K562 (cell line): ENCODE results near the gene KPTN. TPM values are rescaled to one million over a fixed set of nuclear protein-coding genes. Genes with fewer than 3 reads are reported as not detected.
A peak's percentile ranks its signal among the peaks of the same experiment; 100 is the strongest.

Source experiments
- CBX8 ChIP-seq: fragments of 200-600 bp; sonication (generic); IDR thresholded peaks from 2 replicates; pipeline ENCODE4 v1.6.1; 2012; ENCODE audit warnings: borderline replicate concordance, mixed run types, low read depth, mild to moderate bottlenecking, moderate library complexity, mixed read lengths, low read length, control low read depth, inconsistent platforms; ENCODE audit not compliant: poor library complexity, severe bottlenecking; ENCODE audit errors: extremely low read depth
- DMBX1 ChIP-seq: fragments of 250-450 bp; sonication (Bioruptor Pico); IDR thresholded peaks from 2 replicates; pipeline ENCODE4 v1.8.0; 2022; ENCODE audit warnings: inconsistent platforms, mild to moderate bottlenecking, moderate library complexity, borderline replicate concordance
- FOXA3 ChIP-seq, 2 experiments: fragments of 450-650 bp in 1 of 2; sonication (generic) in 1 of 2; formaldehyde crosslinking; IDR thresholded peaks in 1 of 2; conservative IDR thresholded peaks in 1 of 2; 2 replicates each; pipeline versions ENCODE4 v1.4.0 to v1.8.0; 2020 to 2022; ENCODE audit warnings: mild to moderate bottlenecking in 2 of 2, missing genetic modification reagents in 1 of 2
- MYC ChIP-seq, 2 experiments: fragments of 250-450 bp in 1 of 2; sonication (Bioruptor Pico) in 1 of 2; IDR thresholded peaks; 2 replicates each; pipeline versions ENCODE4 v1.5.1 to v1.6.1; 2012 to 2021; ENCODE audit warnings: low read depth in 2 of 2, borderline replicate concordance in 1 of 2, improper control_type of control experiment in 1 of 2, low read length in 1 of 2, mild to moderate bottlenecking in 1 of 2, moderate library complexity in 1 of 2
- PRMT5 ChIP-seq: sonication (generic); formaldehyde crosslinking; IDR thresholded peaks from 2 replicates; pipeline ENCODE4 v1.5.0; 2020; ENCODE audit warnings: missing genetic modification reagents
- TEAD4 ChIP-seq, 2 experiments: sonication (generic) in 1 of 2; formaldehyde crosslinking in 1 of 2; IDR thresholded peaks; 2 replicates each; pipeline versions ENCODE4 v1.6.1 to v1.8.0; 2012 to 2022; ENCODE audit warnings: borderline replicate concordance in 1 of 2, inconsistent platforms in 1 of 2, low read length in 1 of 2, mild to moderate bottlenecking in 1 of 2, missing genetic modification reagents in 1 of 2
- ZNF224 ChIP-seq: sonication (generic); formaldehyde crosslinking; IDR thresholded peaks from 2 replicates; pipeline ENCODE4 v1.8.0; 2022; ENCODE audit warnings: mild to moderate bottlenecking, missing genetic modification reagents
- ZNF699 ChIP-seq: fragments of 250-450 bp; sonication (Bioruptor Pico); IDR thresholded peaks from 2 replicates; pipeline ENCODE4 v1.8.0; 2021; ENCODE audit warnings: mild to moderate bottlenecking, moderate library complexity; ENCODE audit not compliant: insufficient replicate concordance
- ZNF764 ChIP-seq: fragments of 250-450 bp; sonication (Bioruptor Pico); IDR thresholded peaks from 2 replicates; pipeline ENCODE4 v1.4.0; 2020; ENCODE audit warnings: low read depth, mild to moderate bottlenecking, moderate library complexity
- polyA plus RNA-seq, 8 experiments: library from polyadenylated mRNA; depleted of rRNA in 4 of 8; stranded (reverse) in 5 of 8; unstranded in 3 of 8; fragments of >200 nt; fragmentation: Nextera tagmentation in 2 of 8; fragmentation: Illumina TruSeq in 1 of 8; extraction: Ambion mirVana in 2 of 8; extraction: Trizol in 1 of 8; gene quantifications; 2 replicates each; pipeline versions ENCODE4 v1.2.1 to v1.2.3, GENCODE V29; 2011 to 2014; ENCODE audit warnings: inconsistent platforms in 1 of 8, missing spikeins in 1 of 8
- total RNA-seq, 7 experiments: library from RNA; depleted of rRNA in 6 of 7; stranded (reverse); fragments of >200 nt in 6 of 7; fragmentation: Illumina TruSeq in 2 of 7; extraction: Trizol in 2 of 7; gene quantifications; 2 replicates each; pipeline versions ENCODE4 v1.2.1 to v1.2.3, GENCODE V29; 2011 to 2021; ENCODE audit warnings: low replicate concordance in 1 of 7
- TF ChIP-seq, protein P1 (sequence below): fragments of 450-650 bp; conservative IDR thresholded peaks from 2 replicates; pipeline ENCODE4 v1.6.1; 2016; ENCODE audit warnings: missing genetic modification characterization, low read depth, mild to moderate bottlenecking, control low read depth, missing compliant biosample characterization
- TF ChIP-seq, protein P2 (sequence below): fragments of 450-650 bp; IDR thresholded peaks from 2 replicates; pipeline ENCODE4 v1.6.1; 2018; ENCODE audit not compliant: partially characterized antibody
- TF ChIP-seq, protein P3 (sequence below): fragments of 450-650 bp; formaldehyde crosslinking; IDR thresholded peaks from 2 replicates; pipeline ENCODE4 v1.4.0; 2020; ENCODE audit warnings: mild to moderate bottlenecking, moderate library complexity
- TF ChIP-seq, protein P4 (sequence below): fragments of 250-450 bp; sonication (Bioruptor Pico); IDR thresholded peaks from 2 replicates; pipeline ENCODE4 v1.8.0; 2022; ENCODE audit warnings: inconsistent platforms
- TF ChIP-seq, protein P5 (sequence below): fragments of 200-800 bp; sonication (Bioruptor generic); IDR thresholded peaks from 2 replicates; pipeline ENCODE4 v1.6.1; 2017; ENCODE audit warnings: missing genetic modification characterization, missing compliant biosample characterization

The KPTN gene
- total and polyA plus RNA-seq, 9 of the 15 experiments (the other 6 are each of a cell fraction or from before 2014, with no cell fraction given), result 0.56 to 18.2 (median 8.5) TPM

DNA sequence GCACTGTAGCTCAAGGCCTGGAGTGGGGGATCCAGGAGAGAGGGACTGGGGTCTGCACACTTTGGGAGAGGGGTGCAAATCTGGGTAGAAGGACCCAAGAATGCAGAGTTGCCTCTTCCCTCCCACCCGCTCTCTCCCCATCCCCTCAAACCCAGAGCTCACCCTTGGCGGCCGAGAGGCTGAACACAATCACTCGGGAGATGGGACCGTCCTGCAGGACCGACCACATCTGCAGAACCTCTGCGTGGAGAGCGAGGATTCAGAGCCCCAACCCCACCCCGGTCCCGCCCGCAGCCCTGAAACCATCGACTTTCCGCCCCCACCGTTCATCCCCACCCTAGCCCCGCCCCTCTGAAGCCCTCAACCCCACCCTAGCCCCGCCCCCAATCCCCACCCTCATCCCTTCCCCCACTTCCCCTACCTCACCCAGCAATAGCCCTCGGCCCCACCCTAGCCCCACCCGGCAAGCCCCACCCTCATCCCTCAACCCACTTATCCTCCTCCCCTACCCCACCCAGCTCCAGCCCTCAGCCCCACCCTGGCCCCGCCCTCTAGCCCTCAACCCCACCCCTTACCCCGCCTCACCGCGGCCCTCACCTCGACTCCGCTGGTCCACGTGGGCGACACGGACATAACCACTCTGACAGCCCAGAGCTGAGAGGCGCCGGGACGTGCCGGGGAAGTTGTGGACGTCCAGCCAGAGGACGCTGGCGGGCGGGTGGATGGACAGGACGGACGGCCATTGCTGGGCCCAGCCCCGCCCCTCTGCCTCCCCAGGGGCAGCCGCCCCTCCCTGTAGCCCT, 4.1 kb downstream of the KPTN start (continued):
- TF ChIP-seq DMBX1 (CRISPR knock-in tag), result no peak
- TF ChIP-seq, protein P1, sequence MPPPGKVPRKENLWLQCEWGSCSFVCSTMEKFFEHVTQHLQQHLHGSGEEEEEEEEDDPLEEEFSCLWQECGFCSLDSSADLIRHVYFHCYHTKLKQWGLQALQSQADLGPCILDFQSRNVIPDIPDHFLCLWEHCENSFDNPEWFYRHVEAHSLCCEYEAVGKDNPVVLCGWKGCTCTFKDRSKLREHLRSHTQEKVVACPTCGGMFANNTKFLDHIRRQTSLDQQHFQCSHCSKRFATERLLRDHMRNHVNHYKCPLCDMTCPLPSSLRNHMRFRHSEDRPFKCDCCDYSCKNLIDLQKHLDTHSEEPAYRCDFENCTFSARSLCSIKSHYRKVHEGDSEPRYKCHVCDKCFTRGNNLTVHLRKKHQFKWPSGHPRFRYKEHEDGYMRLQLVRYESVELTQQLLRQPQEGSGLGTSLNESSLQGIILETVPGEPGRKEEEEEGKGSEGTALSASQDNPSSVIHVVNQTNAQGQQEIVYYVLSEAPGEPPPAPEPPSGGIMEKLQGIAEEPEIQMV (tag), result no peak
- TF ChIP-seq TEAD4 (IDR thresholded peaks at IDR 0.05; ENCODE audit: low read length), result no peak
- TF ChIP-seq TEAD4 (CRISPR knock-in tag; IDR thresholded peaks at IDR 0.05; ENCODE audit: borderline replicate concordance), result no peak
- TF ChIP-seq, protein P2, sequence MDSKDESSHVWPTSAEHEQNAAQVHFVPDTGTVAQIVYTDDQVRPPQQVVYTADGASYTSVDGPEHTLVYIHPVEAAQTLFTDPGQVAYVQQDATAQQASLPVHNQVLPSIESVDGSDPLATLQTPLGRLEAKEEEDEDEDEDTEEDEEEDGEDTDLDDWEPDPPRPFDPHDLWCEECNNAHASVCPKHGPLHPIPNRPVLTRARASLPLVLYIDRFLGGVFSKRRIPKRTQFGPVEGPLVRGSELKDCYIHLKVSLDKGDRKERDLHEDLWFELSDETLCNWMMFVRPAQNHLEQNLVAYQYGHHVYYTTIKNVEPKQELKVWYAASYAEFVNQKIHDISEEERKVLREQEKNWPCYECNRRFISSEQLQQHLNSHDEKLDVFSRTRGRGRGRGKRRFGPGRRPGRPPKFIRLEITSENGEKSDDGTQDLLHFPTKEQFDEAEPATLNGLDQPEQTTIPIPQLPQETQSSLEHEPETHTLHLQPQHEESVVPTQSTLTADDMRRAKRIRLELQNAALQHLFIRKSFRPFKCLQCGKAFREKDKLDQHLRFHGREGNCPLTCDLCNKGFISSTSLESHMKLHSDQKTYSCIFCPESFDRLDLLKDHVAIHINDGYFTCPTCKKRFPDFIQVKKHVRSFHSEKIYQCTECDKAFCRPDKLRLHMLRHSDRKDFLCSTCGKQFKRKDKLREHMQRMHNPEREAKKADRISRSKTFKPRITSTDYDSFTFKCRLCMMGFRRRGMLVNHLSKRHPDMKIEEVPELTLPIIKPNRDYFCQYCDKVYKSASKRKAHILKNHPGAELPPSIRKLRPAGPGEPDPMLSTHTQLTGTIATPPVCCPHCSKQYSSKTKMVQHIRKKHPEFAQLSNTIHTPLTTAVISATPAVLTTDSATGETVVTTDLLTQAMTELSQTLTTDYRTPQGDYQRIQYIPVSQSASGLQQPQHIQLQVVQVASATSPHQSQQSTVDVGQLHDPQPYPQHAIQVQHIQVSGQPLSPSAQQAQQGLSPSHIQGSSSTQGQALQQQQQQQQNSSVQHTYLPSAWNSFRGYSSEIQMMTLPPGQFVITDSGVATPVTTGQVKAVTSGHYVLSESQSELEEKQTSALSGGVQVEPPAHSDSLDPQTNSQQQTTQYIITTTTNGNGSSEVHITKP, result peak; percentile 19
- peak; percentile 61 for TF ChIP-seq MYC (IDR thresholded peaks at IDR 0.05; ENCODE audit: low read depth, low read length)
- TF ChIP-seq MYC (CRISPR knock-in tag; IDR thresholded peaks at IDR 0.05; ENCODE audit: borderline replicate concordance, low read depth), result no peak
- no peak for TF ChIP-seq ZNF224 (CRISPR knock-in tag)
- TF ChIP-seq PRMT5 (CRISPR knock-in tag), result no peak
- TF ChIP-seq, protein P3, sequence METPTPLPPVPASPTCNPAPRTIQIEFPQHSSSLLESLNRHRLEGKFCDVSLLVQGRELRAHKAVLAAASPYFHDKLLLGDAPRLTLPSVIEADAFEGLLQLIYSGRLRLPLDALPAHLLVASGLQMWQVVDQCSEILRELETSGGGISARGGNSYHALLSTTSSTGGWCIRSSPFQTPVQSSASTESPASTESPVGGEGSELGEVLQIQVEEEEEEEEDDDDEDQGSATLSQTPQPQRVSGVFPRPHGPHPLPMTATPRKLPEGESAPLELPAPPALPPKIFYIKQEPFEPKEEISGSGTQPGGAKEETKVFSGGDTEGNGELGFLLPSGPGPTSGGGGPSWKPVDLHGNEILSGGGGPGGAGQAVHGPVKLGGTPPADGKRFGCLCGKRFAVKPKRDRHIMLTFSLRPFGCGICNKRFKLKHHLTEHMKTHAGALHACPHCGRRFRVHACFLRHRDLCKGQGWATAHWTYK, result no peak
- TF ChIP-seq CBX8, result no peak
- TF ChIP-seq, protein P4, sequence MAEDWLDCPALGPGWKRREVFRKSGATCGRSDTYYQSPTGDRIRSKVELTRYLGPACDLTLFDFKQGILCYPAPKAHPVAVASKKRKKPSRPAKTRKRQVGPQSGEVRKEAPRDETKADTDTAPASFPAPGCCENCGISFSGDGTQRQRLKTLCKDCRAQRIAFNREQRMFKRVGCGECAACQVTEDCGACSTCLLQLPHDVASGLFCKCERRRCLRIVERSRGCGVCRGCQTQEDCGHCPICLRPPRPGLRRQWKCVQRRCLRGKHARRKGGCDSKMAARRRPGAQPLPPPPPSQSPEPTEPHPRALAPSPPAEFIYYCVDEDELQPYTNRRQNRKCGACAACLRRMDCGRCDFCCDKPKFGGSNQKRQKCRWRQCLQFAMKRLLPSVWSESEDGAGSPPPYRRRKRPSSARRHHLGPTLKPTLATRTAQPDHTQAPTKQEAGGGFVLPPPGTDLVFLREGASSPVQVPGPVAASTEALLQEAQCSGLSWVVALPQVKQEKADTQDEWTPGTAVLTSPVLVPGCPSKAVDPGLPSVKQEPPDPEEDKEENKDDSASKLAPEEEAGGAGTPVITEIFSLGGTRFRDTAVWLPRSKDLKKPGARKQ (CRISPR knock-in tag), result no peak
- TF ChIP-seq ZNF699 (CRISPR knock-in tag), result no peak
- no peak for TF ChIP-seq FOXA3 (CRISPR knock-in tag; conservative IDR thresholded peaks at IDR 0.05 in 1 of 2, IDR thresholded peaks at IDR 0.05 in 1 of 2)
- TF ChIP-seq, protein P5, sequence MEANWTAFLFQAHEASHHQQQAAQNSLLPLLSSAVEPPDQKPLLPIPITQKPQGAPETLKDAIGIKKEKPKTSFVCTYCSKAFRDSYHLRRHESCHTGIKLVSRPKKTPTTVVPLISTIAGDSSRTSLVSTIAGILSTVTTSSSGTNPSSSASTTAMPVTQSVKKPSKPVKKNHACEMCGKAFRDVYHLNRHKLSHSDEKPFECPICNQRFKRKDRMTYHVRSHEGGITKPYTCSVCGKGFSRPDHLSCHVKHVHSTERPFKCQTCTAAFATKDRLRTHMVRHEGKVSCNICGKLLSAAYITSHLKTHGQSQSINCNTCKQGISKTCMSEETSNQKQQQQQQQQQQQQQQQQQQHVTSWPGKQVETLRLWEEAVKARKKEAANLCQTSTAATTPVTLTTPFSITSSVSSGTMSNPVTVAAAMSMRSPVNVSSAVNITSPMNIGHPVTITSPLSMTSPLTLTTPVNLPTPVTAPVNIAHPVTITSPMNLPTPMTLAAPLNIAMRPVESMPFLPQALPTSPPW, result peak; percentile 75
- TF ChIP-seq ZNF764, result no peak
